ENCODE measurements around the gene RGS14. TPM values are rescaled to one million over a fixed set of nuclear protein-coding genes. Genes with fewer than 3 reads are reported as not detected.
A peak's percentile ranks its signal among the peaks of the same experiment; 100 is the strongest.

The RGS14 gene
- polyA plus RNA-seq, 1 experiment = 2.6 TPM

DNA sequence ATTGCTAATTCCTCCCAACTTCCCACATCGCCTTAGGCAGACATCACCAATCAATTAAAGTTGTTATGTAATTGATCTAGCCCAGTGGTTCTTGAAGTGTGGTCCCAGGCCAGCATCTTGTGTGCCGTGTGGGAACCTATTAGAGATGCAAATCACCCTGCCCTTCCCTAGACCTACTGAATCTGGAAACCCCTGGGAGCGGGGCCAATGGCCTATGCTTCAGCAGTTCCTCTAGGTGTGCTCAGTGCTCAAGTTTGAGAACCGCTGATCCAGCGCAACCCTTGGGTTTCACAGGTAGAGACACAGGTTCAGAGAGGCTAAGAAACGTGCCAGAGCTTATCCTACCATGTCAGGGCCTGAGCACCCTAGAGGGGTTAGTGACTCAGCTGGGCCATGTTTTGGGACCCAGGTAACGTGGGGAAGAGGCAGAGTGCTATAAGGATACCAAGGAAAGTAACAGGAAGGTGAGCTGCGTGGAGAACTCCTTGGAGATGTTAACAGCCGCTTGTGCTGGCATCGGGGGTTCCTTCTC lies 30.9 kb downstream of the RGS14 start:
- no peak for DNase-seq (ENCODE audit: low read depth, low spot score)
- CTCF ChIA-PET = interaction anchor here (0.9 to 7.0 kb wide), 9 partner anchors 14 to 275 kb away, joined by 3 to 205 read pairs (median 19); partner anchors contain the start of genes PFN3 and PRR7
- TF ChIP-seq, protein P1, sequence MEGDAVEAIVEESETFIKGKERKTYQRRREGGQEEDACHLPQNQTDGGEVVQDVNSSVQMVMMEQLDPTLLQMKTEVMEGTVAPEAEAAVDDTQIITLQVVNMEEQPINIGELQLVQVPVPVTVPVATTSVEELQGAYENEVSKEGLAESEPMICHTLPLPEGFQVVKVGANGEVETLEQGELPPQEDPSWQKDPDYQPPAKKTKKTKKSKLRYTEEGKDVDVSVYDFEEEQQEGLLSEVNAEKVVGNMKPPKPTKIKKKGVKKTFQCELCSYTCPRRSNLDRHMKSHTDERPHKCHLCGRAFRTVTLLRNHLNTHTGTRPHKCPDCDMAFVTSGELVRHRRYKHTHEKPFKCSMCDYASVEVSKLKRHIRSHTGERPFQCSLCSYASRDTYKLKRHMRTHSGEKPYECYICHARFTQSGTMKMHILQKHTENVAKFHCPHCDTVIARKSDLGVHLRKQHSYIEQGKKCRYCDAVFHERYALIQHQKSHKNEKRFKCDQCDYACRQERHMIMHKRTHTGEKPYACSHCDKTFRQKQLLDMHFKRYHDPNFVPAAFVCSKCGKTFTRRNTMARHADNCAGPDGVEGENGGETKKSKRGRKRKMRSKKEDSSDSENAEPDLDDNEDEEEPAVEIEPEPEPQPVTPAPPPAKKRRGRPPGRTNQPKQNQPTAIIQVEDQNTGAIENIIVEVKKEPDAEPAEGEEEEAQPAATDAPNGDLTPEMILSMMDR (IDR thresholded peaks at IDR 0.05; ENCODE audit: low read depth, low read length) = no peak
- no peaks in the 10 kb centered on the region for H3K9me3 ChIP-seq (ENCODE audit: control insufficient read depth, insufficient read depth, low read length)
- no peak overlapping the region for H3K4me3 ChIP-seq (ENCODE audit: low read depth, low read length)
- POLR2A ChIA-PET = interaction anchor here (0.9 to 3.5 kb wide), 6 partner anchors 9 to 81 kb away, joined by 5 to 15 read pairs (median 6); partner anchors contain the start of genes GRK6 and LMAN2
- H3K27ac ChIP-seq (ENCODE audit: low read depth, low read length) = no peak overlapping the region
- peaks cover 26% of the 10 kb centered on the region for H3K27me3 ChIP-seq (ENCODE audit: control insufficient read depth, insufficient read depth, low read length)

- ChIA-PET CTCF (interaction anchor here (0.7 to 7.0 kb wide), 22 partner anchors 10 to 276 kb away, joined by 3 to 205 read pairs (median 8); partner anchors contain the start of genes F12, GRK6, LMAN2 and PFN3), POLR2A (interaction anchor here (0.6 to 3.5 kb wide), 15 partner anchors 10 to 108 kb away, joined by 3 to 15 read pairs (median 6); partner anchors contain the start of genes GRK6, LMAN2 and PDLIM7)
- H3K27ac ChIP-seq (ENCODE audit: low read depth, low read length) = peak overlapping the region; percentile 89
- DNase-seq (ENCODE audit: low read depth, low spot score) = peak; percentile 82
- peaks cover 23% of the 10 kb centered on the region for H3K27me3 ChIP-seq (ENCODE audit: control insufficient read depth, insufficient read depth, low read length)
- no peaks in the 10 kb centered on the region for H3K9me3 ChIP-seq (ENCODE audit: control insufficient read depth, insufficient read depth, low read length)
- TF ChIP-seq, protein P1 (IDR thresholded peaks at IDR 0.05; ENCODE audit: low read depth, low read length) = peak; percentile 2; the same call in 1 of the 2 replicates
- peak overlapping the region; percentile 22; the same call in 1 of the 2 replicates for H3K4me3 ChIP-seq (ENCODE audit: low read depth, low read length)
Observed at GRCh38 chr5:177389241-177390169, 31.8 kb downstream of the RGS14 start.

DNA sequence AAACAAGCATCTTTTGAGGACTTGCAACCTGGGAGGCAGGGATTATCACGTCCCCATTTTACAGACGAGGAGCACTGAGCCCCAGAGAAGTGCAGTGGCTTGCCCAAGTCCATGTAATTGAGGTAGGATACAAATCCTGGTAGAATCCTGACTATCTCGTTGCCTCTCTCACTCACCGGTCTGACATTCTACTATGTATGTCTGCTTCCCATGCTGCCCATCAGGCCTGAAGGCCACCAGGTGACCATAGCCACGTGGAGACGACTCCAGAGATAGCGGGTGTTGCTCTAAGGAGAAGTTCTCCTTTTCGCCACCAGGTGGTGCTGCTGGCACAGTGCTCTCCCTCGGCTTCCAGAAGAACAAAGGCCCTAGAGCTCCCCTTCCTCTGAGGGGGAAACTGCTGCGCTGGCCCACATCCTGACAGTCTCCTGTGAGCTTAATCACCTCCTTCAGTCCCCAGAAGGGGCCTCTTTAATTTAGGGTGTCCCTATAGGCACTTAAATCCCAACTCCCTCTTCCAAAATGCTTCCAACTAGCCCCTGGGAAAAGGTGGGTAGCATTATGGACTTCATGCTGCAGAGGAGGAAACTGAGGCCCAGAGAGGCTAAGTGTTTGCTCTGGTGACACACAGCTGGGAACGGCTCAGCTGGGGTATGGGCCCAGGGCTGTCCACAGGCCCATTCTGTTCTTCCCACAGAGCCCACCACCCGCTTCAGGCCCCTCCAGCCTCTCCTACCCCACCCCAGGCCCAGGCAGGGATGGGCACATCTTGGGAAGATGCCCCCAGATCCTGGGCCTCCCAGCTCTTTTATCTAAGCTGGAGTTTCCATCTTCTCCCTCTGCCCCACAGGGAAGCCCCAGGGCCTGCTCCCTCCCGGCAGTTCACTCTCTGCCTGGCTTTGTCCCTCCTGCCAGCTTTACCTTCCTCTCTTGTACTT lies 32.9 kb downstream of the RGS14 start:
- peak overlapping the region; percentile 89 for H3K27ac ChIP-seq (ENCODE audit: low read depth, low read length)
- H3K27me3 ChIP-seq (ENCODE audit: control insufficient read depth, insufficient read depth, low read length) = peaks cover 20% of the 10 kb centered on the region
- no peak overlapping the region for H3K4me3 ChIP-seq (ENCODE audit: low read depth, low read length)
- CTCF ChIA-PET = interaction anchor here (0.6 to 7.0 kb wide), 35 partner anchors 9 to 730 kb away, joined by 3 to 205 read pairs (median 5); partner anchors contain the start of genes F12, GRK6, LMAN2 and PFN3
- H3K9me3 ChIP-seq (ENCODE audit: control insufficient read depth, insufficient read depth, low read length) = no peaks in the 10 kb centered on the region
- POLR2A ChIA-PET = interaction anchor here (0.5 to 3.5 kb wide), 11 partner anchors 11 to 666 kb away, joined by 3 to 15 read pairs (median 6); partner anchors contain the start of gene GRK6
- DNase-seq (ENCODE audit: low read depth, low spot score) = no peak
- TF ChIP-seq, protein P1 (IDR thresholded peaks at IDR 0.05; ENCODE audit: low read depth, low read length) = peak; percentile 95

GRCh38 chr5:177392765-177393164 lies 35.0 kb downstream of the RGS14 start:
- CTCF ChIA-PET = interaction anchor here (0.8 to 7.0 kb wide), 5 partner anchors 10 to 279 kb away, joined by 3 to 120 read pairs (median 6); partner anchors contain the start of gene PFN3
- DNase-seq (ENCODE audit: low read depth, low spot score) = no peak
- POLR2A ChIA-PET = interaction anchor here (0.5 to 0.7 kb wide), 2 partner anchors 58 to 70 kb away, joined by 3 read pairs; no protein-coding TSS in a partner anchor

More at GRCh38 chr5:177392765-177393164, 35.0 kb downstream of the RGS14 start:
- no peak overlapping the region for H3K27ac ChIP-seq (ENCODE audit: low read depth, low read length)
- H3K27me3 ChIP-seq (ENCODE audit: control insufficient read depth, insufficient read depth, low read length) = peaks cover 26% of the 10 kb centered on the region
- TF ChIP-seq, protein P1 (IDR thresholded peaks at IDR 0.05; ENCODE audit: low read depth, low read length) = no peak
- no peak overlapping the region for H3K4me3 ChIP-seq (ENCODE audit: low read depth, low read length)
- H3K9me3 ChIP-seq (ENCODE audit: control insufficient read depth, insufficient read depth, low read length) = no peaks in the 10 kb centered on the region
